Spleen (tissue), 11 donors: Measurements from ENCODE around the gene PROK1. TPM values are rescaled to one million over a fixed set of nuclear protein-coding genes. Genes with fewer than 3 reads are reported as not detected.
A peak's percentile ranks its signal among the peaks of the same experiment; 100 is the strongest.

Experiments used
- DNase-seq: peaks from one replicate; pipeline ENCODE4 v3.0.0-alpha.2; 2020
- H3K27ac ChIP-seq, 8 donors: fragments of 200-600 bp; sonication (generic) in 7 of 8; 1 replicate in 4 of 8; 2 replicates in 4 of 8; pipeline versions ENCODE4 v1.5.0 to v1.8.0; 2016 to 2021; ENCODE audit warnings: inconsistent platforms in 4 of 8, mild to moderate bottlenecking in 4 of 8, moderate library complexity in 1 of 8
- H3K27me3 ChIP-seq, 7 donors: fragments of 200-600 bp; sonication (generic) in 6 of 7; replicated peaks in 1 of 7; 1 replicate in 4 of 7; 2 replicates in 3 of 7; pipeline versions ENCODE4 v1.5.0 to v1.8.0; 2016 to 2021; ENCODE audit warnings: inconsistent platforms in 3 of 7, mild to moderate bottlenecking in 1 of 7
- H3K36me3 ChIP-seq, 6 donors: fragments of 200-600 bp; sonication (generic) in 5 of 6; 1 replicate in 4 of 6; 2 replicates in 2 of 6; pipeline versions ENCODE4 v1.5.0 to v1.8.0; 2016 to 2021; ENCODE audit warnings: inconsistent platforms in 2 of 6
- H3K4me1 ChIP-seq, 6 donors: fragments of 200-600 bp; sonication (generic) in 5 of 6; 1 replicate in 3 of 6; 2 replicates in 3 of 6; pipeline versions ENCODE4 v1.5.0 to v1.8.0; 2016 to 2021; ENCODE audit warnings: inconsistent platforms in 3 of 6
- H3K4me3 ChIP-seq, 8 donors: fragments of 200-600 bp; sonication (generic) in 7 of 8; 1 replicate in 4 of 8; 2 replicates in 4 of 8; pipeline versions ENCODE4 v1.5.0 to v1.8.0; 2016 to 2021; ENCODE audit warnings: inconsistent platforms in 4 of 8, mild to moderate bottlenecking in 4 of 8, moderate library complexity in 2 of 8
- H3K9me3 ChIP-seq, 8 donors: fragments of 200-600 bp; sonication (generic) in 7 of 8; 1 replicate in 4 of 8; 2 replicates in 4 of 8; pipeline versions ENCODE4 v1.5.0 to v1.8.0; 2016 to 2021; ENCODE audit warnings: inconsistent platforms in 4 of 8
- POLR2A ChIP-seq, 3 donors: fragments of 450-650 bp; IDR thresholded peaks; one replicate each; pipeline ENCODE4 v1.5.1; 2017; ENCODE audit warnings: antibody characterized with exemption in 3 of 3, mild to moderate bottlenecking in 1 of 3
- POLR2AphosphoS5 ChIP-seq, 3 donors: sonication (generic); formaldehyde crosslinking; IDR thresholded peaks; one replicate each; pipeline ENCODE4 v1.5.1; 2017; ENCODE audit warnings: antibody characterized with exemption in 3 of 3
- WGBS, 5 donors: extraction: QIAGEN DNeasy Blood & Tissue Kit in 3 of 5; methylation state at CpG; one replicate each; pipeline versions ENCODE4 v1.1.5 to v1.1.7; 2013 to 2018; 5-methylcytosine and 5-hydroxymethylcytosine counted together
- intact Hi-C: fragments of 100-400 bp; cut with DNase I; formaldehyde crosslinking; loops from one replicate; pipeline ENCODE4 v1.15.0; 2023; ENCODE audit warnings: low total_unique reads
- polyA plus RNA-seq, 3 donors: library from polyadenylated mRNA; stranded (reverse); fragments of 200-250 nt; gene quantifications; one replicate each; pipeline ENCODE4 v1.2.1, GENCODE V29; 2013
- total RNA-seq, 7 donors: library from RNA; depleted of rRNA in 3 of 7; stranded (reverse); fragments of >200 nt in 3 of 7; fragmentation: NEBNext Ultra II Directional in 4 of 7; extraction: Animal tissue kit (Norgen Biotek cat#: 25700) in 4 of 7; gene quantifications; one replicate each; pipeline versions ENCODE4 v1.1.0 to v1.2.1, GENCODE V29; 2016 to 2021
- TF ChIP-seq, protein P1 (sequence below), 11 experiments: fragments of 200-600 bp in 7 of 11; fragments of 450-650 bp in 4 of 11; sonication (generic) in 4 of 11; IDR thresholded peaks in 8 of 11; conservative IDR thresholded peaks in 3 of 11; 1 replicate in 7 of 11; 2 replicates in 4 of 11; pipeline versions ENCODE4 v1.4.0 to v1.8.0; 2016 to 2021; ENCODE audit warnings: antibody characterized with exemption in 11 of 11, inconsistent platforms in 4 of 11, mild to moderate bottlenecking in 1 of 11
- donor health status: healthy with polysubstance abuse.
- donor health status: DM: no; HTN: no; CAD: no; lungs with moderate emphysema.
- donor health status: DM: no; HTN: no; CAD: no.
- donor health status: Bipolar disorder and iron deficiency.
- donor health status: healthy.
- donor health status: DM: no; HTN: no; CAD: no.
- donor health status: DM: yes; HTN: yes; CAD: no.

PROK1 gene
- total and polyA plus RNA-seq, 10 donors: 0.07 to 2.5 (median 0.51) TPM; not detected in 3

DNA sequence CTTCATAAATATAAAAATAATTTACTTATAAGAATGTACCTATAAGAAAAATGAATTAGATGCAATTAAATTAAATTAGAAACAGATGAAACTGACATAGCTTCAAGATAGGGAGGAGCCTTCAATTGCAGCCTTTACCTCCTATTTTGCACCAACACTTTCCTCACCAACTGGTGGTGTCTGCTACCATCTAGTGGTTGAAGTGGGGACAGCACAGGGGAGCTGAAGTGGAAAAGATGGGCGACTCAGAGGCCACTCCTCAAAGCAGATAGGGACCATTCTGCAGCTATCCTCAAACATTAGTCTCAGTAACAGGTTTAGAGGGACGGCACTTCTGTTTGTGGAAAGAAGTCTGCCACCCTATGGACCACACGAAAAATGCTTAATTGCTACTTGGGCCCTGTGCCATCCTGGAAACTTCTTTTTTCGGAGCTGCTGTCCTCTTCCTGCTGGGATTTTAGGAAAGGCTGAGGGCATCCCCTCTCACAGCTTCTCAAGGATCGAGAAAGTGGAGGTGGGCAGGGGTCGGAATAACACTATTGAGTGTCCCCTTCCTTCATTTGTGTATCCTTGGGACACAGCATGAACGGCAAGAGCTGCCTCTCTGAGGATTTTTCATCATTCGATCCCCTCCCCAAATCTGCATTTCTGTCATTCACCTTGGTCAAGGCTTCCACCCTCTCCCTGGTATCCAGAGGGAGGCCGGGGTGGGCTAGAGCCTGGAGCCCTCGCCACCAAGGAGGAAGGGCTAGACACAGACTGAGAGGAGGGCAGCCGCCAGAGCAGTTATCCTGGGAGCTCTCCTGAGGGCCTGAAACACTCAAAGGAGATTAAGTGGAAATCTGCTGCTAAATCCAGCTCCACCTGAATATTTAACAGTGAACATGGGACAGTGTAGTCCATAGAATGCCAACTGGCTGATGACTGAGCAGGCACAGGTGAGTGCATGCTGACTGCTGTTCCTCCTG is 9.6 kb downstream of the PROK1 start:
- Histone ChIP-seq H3K27ac (no peak overlapping the region), H3K9me3 (no peaks in the 10 kb centered on the region), H3K36me3 (no peaks in the 10 kb centered on the region), H3K4me1 (peaks cover 0 to 13% (median 4%) of the 10 kb centered on the region in 6 donors), H3K4me3 (no peak overlapping the region), H3K27me3 (no peaks in the 10 kb centered on the region)
- 44 to 47% (median 46%) methylated on average over 11 of the region's 11 CpGs for WGBS, 5 donors
- intact Hi-C loops: loop anchor here (2.0 to 10.0 kb wide), 3 partner anchors 48 to 258 kb away; no protein-coding TSS in a partner anchor
- peak; percentile 83 for DNase-seq
- no peak for TF ChIP-seq POLR2A (IDR thresholded peaks at IDR 0.05)
- TF ChIP-seq, protein P1, sequence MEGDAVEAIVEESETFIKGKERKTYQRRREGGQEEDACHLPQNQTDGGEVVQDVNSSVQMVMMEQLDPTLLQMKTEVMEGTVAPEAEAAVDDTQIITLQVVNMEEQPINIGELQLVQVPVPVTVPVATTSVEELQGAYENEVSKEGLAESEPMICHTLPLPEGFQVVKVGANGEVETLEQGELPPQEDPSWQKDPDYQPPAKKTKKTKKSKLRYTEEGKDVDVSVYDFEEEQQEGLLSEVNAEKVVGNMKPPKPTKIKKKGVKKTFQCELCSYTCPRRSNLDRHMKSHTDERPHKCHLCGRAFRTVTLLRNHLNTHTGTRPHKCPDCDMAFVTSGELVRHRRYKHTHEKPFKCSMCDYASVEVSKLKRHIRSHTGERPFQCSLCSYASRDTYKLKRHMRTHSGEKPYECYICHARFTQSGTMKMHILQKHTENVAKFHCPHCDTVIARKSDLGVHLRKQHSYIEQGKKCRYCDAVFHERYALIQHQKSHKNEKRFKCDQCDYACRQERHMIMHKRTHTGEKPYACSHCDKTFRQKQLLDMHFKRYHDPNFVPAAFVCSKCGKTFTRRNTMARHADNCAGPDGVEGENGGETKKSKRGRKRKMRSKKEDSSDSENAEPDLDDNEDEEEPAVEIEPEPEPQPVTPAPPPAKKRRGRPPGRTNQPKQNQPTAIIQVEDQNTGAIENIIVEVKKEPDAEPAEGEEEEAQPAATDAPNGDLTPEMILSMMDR (IDR thresholded peaks at IDR 0.05 in 8 of 11, conservative IDR thresholded peaks at IDR 0.05 in 3 of 11): peak; percentile 96 to 99 (median 98)
- TF ChIP-seq POLR2AphosphoS5 (IDR thresholded peaks at IDR 0.05): peak in 1 of 3 donors; percentile 15

DNA sequence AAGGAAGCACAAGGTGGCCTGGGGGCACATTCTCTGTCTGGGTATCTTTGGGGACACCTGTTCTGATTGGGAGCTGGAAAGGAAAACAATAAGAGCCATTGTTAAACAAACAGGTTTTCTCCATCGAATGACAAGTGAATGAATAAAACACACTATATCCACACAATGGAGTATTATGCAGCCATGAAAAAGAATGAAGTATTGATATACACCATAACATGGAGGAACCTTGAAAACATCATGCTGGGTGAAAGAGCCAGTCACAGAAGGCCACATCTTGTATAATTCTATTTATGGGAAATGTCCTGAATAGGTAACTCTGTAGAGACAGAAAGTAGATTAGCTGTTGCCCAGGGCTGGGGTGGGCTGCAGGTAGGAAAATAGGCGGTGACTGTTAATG is 11.1 kb downstream of the PROK1 start:
- intact Hi-C loops: loop anchor here (5.0 to 10.0 kb wide), 2 partner anchors 147 to 260 kb away; no protein-coding TSS in a partner anchor
- Histone ChIP-seq H3K9me3 (no peaks in the 10 kb centered on the region), H3K4me3 (no peak overlapping the region), H3K4me1 (peaks cover 0 to 13% (median 4%) of the 10 kb centered on the region in 6 donors), H3K27ac (no peak overlapping the region), H3K36me3 (no peaks in the 10 kb centered on the region), H3K27me3 (no peaks in the 10 kb centered on the region)
- 89 to 93% (median 91%) methylated on average over 2 of the region's 2 CpGs for WGBS, 5 donors
- TF ChIP-seq, protein P1 (IDR thresholded peaks at IDR 0.05 in 8 of 11, conservative IDR thresholded peaks at IDR 0.05 in 3 of 11): no peak
- TF ChIP-seq POLR2A (IDR thresholded peaks at IDR 0.05) (no peak), POLR2AphosphoS5 (IDR thresholded peaks at IDR 0.05) (no peak)
- DNase-seq: no peak

DNA sequence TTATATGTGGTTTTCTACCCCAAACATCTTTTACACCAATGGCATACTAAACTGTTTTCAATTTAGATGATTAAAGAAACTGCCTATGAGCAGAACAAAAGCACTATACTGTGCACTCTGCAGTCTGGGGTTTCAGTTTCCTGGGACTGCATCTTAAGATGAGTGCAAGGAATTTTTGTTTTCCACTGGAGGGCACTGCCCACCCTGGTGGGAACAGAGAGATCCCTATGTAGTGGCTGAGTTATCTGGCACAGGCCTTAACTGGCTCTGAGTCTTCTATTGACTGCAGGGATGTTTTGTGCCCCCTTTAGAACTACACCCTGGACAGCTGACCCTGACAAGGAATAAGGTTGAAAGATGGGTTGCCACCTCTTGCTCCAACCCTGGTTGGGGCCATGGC is 12.0 kb downstream of the PROK1 start:
- H3K36me3 ChIP-seq: no peaks in the 10 kb centered on the region
- intact Hi-C loops: loop anchor here (5.0 to 10.0 kb wide), 2 partner anchors 148 to 261 kb away; no protein-coding TSS in a partner anchor
- no peak for TF ChIP-seq POLR2A (IDR thresholded peaks at IDR 0.05)
- TF ChIP-seq, protein P1 (IDR thresholded peaks at IDR 0.05 in 8 of 11, conservative IDR thresholded peaks at IDR 0.05 in 3 of 11): no peak
- no peak for TF ChIP-seq POLR2AphosphoS5 (IDR thresholded peaks at IDR 0.05)
- peaks cover 0 to 13% (median 4%) of the 10 kb centered on the region in 6 donors for H3K4me1 ChIP-seq
- H3K27ac ChIP-seq: no peak overlapping the region
- no peaks in the 10 kb centered on the region for H3K9me3 ChIP-seq
- no peak overlapping the region for H3K4me3 ChIP-seq
- H3K27me3 ChIP-seq: no peaks in the 10 kb centered on the region
- DNase-seq: peak; percentile 18

DNA sequence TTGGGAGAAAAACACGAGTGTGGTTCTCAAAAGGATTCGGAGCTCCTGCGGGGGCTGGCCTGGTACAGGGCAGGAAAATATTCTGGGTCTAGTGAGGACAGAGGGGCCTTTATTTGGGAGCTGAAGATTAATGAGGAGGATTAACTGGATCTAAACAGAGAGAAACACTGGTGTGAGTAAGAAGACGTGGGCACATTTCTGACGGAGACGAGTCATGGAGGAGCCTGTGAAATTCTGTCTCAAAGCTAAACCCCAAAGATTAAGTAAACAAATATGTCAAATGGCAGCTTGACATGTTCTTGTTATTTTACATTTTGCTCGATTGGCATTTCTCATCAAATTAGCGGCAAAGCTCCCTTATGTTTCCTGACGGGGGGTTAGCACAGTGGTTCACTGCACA is 12.8 kb downstream of the PROK1 start:
- peak; percentile 29 for DNase-seq
- 83 to 93% (median 87%) methylated on average over 9 of the region's 9 CpGs for WGBS, 5 donors
- Histone ChIP-seq H3K4me3 (no peak overlapping the region), H3K27ac (no peak overlapping the region), H3K27me3 (no peaks in the 10 kb centered on the region), H3K4me1 (peaks cover 0 to 13% (median 4%) of the 10 kb centered on the region in 6 donors), H3K9me3 (no peaks in the 10 kb centered on the region), H3K36me3 (no peaks in the 10 kb centered on the region)
- TF ChIP-seq POLR2AphosphoS5 (IDR thresholded peaks at IDR 0.05) (no peak), POLR2A (IDR thresholded peaks at IDR 0.05) (no peak)
- TF ChIP-seq, protein P1 (IDR thresholded peaks at IDR 0.05 in 8 of 11, conservative IDR thresholded peaks at IDR 0.05 in 3 of 11): no peak
- intact Hi-C loops: loop anchor here (5.0 to 10.0 kb wide), 2 partner anchors 149 to 261 kb away; no protein-coding TSS in a partner anchor
